Measurements from ENCODE around the gene NEGR1. TPM values are rescaled to one million over a fixed set of nuclear protein-coding genes. Genes with fewer than 3 reads are reported as not detected.

NEGR1 gene
- total and polyA plus RNA-seq, 2 donors (not counting 3 experiments of a cell fraction or from before 2014, with no cell fraction given) = 6.8 to 21.8 TPM

- dilution Hi-C loops (cut with MboI; ENCODE audit: extremely low pct_ligation_motif_present, low sequenced_read_pairs) (no loop called here), intact Hi-C loops (cut with micrococcal nuclease) (no loop called here)
Observed at GRCh38 chr1:72015006-72015405, 267.3 kb downstream of the NEGR1 start.

More at GRCh38 chr1:72015006-72015405, 267.3 kb downstream of the NEGR1 start:
- no peak for DNase-seq (ENCODE audit: low read depth, low spot score)
- ChIA-PET POLR2A (no interaction called here), CTCF (interaction anchor here (1.1 to 2.9 kb wide), 2 partner anchors 9 to 23 kb away, joined by 3 to 8 read pairs; no protein-coding TSS in a partner anchor)
- Histone ChIP-seq H3K36me3 (ENCODE audit: control insufficient read depth in 2 of 2, extremely low read depth in 1 of 2, insufficient read depth in 2 of 2, low read length in 2 of 2) (no peaks in the 10 kb centered on the region), H3K9ac (replicated peaks; ENCODE audit: extremely low read depth, insufficient read depth, low read length) (no peak overlapping the region), H3K9me3 (replicated peaks; ENCODE audit: control insufficient read depth, insufficient read depth, low read length) (no peaks in the 10 kb centered on the region), H3K27me3 (ENCODE audit: control insufficient read depth in 2 of 2, insufficient read depth in 2 of 2, low read length in 2 of 2) (no peaks in the 10 kb centered on the region), H3K4me1 (ENCODE audit: control insufficient read depth, extremely low read depth, insufficient read depth, low read length) (no peaks in the 10 kb centered on the region), H3K27ac (ENCODE audit: insufficient read depth, low read depth, low read length) (no peak overlapping the region), H4K20me1 (replicated peaks; ENCODE audit: control insufficient read depth, extremely low read depth, insufficient read depth, low read length) (no peaks in the 10 kb centered on the region), H3K9me1 (replicated peaks; ENCODE audit: control insufficient read depth, extremely low read depth, insufficient read depth, low read length) (no peaks in the 10 kb centered on the region), H3K4me3 (replicated peaks in 1 of 3; ENCODE audit: insufficient read depth in 1 of 3, low read depth in 1 of 3, low read length in 3 of 3) (no peak overlapping the region), H2AFZ (ENCODE audit: low read depth, low read length) (no peak overlapping the region), H3K79me2 (ENCODE audit: control insufficient read depth, insufficient read depth, low read length) (no peaks in the 10 kb centered on the region), H3K4me2 (ENCODE audit: insufficient read depth, low read length) (no peak overlapping the region)
- FAIRE-seq = no peak
- BruUV-seq (replicated peaks) = no TSS peak
- no peak for TF ChIP-seq EZH2 (IDR thresholded peaks at IDR 0.05; ENCODE audit: borderline replicate concordance, low read depth, low read length, severe bottlenecking)
- TF ChIP-seq POLR2AphosphoS5 (IDR thresholded peaks at IDR 0.05; ENCODE audit: insufficient read depth, low read depth, low read length) = no peak
- no peak for TF ChIP-seq GATA2 (IDR thresholded peaks at IDR 0.05; ENCODE audit: insufficient read depth, insufficient read length, low read depth, low read length)
- TF ChIP-seq MYC (IDR thresholded peaks at IDR 0.05; ENCODE audit: low read depth, low read length) = no peak
- TF ChIP-seq CTCF (IDR thresholded peaks at IDR 0.05; ENCODE audit: extremely low read depth in 1 of 2, insufficient read depth in 1 of 2, low read depth in 1 of 2, low read length in 2 of 2) = no peak
- no peak for TF ChIP-seq JUN (IDR thresholded peaks at IDR 0.05; ENCODE audit: borderline replicate concordance, insufficient read depth, insufficient read length, low read depth)
- no peak for TF ChIP-seq MAX (IDR thresholded peaks at IDR 0.05; ENCODE audit: insufficient read depth, insufficient read length)
- no peak for TF ChIP-seq FOS (IDR thresholded peaks at IDR 0.05; ENCODE audit: borderline replicate concordance, insufficient read depth, low read length)
- no peak for TF ChIP-seq POLR2A (IDR thresholded peaks at IDR 0.05; ENCODE audit: low read depth, low read length)
